Activated CD8-positive, alpha-beta memory T cell treated with anti-CD3 and anti-CD28 coated beads for 1 hour (primary cell): Measurements from ENCODE around the gene APOL2.
"Not testable (repeated sequence)": the region's sequence is repeated elsewhere in the genome, so short reads cannot be mapped to it uniquely, and the experiment has no call there.

Source experiments
- DNase-seq, 2 donors: peaks; one replicate each; pipeline ENCODE4 v3.0.0-alpha.2; 2020; ENCODE audit warnings: low read depth in 1 of 2; ENCODE audit errors: extremely low read depth in 1 of 2

The APOL2 gene

GRCh38 chr22:36244522-36245391 is 5.4 kb upstream of the APOL2 start:
- no peak for DNase-seq

GRCh38 chr22:36243986-36244385 is 4.7 kb upstream of the APOL2 start:
- DNase-seq = no peak

- DNase-seq = no peak
These were observed 252 bp downstream of the APOL2 start for GRCh38 chr22:36239150-36239400.

GRCh38 chr22:36238373-36239149 is 766 bp downstream of the APOL2 start:
- no peak for DNase-seq

- no peak for DNase-seq
These were observed 1.6 kb downstream of the APOL2 start for GRCh38 chr22:36237462-36238372.

GRCh38 chr22:36236388-36237319 is 2.7 kb downstream of the APOL2 start:
- no peak for DNase-seq

- DNase-seq = no peak
These were observed 3.7 kb downstream of the APOL2 start for GRCh38 chr22:36235585-36235984.

- no peak for DNase-seq
These were observed 4.4 kb downstream of the APOL2 start for GRCh38 chr22:36234919-36235318.

GRCh38 chr22:36234213-36234612 is 5.1 kb downstream of the APOL2 start:
- DNase-seq = no peak

GRCh38 chr22:36233796-36234195 is 5.5 kb downstream of the APOL2 start:
- DNase-seq = no peak

GRCh38 chr22:36232715-36233401 is 6.5 kb downstream of the APOL2 start:
- no peak for DNase-seq

GRCh38 chr22:36231051-36231450 is 8.3 kb downstream of the APOL2 start:
- DNase-seq = not testable (repeated sequence)

- not testable (repeated sequence) for DNase-seq
These were observed 9.7 kb downstream of the APOL2 start for GRCh38 chr22:36229649-36230048.

- no peak for DNase-seq
These were observed 10.4 kb downstream of the APOL2 start for GRCh38 chr22:36228944-36229343.

- not testable (repeated sequence) for DNase-seq
These were observed 11.0 kb downstream of the APOL2 start for GRCh38 chr22:36228369-36228768.

- no peak for DNase-seq
These were observed 11.5 kb downstream of the APOL2 start for GRCh38 chr22:36227806-36228205.

GRCh38 chr22:36227396-36227795 is 11.9 kb downstream of the APOL2 start:
- no peak for DNase-seq

- DNase-seq = no peak
These were observed 13.1 kb downstream of the APOL2 start for GRCh38 chr22:36226189-36226588.

GRCh38 chr22:36225333-36225922 is 13.9 kb downstream of the APOL2 start:
- no peak for DNase-seq
